HepG2 (cell line): ENCODE results near the gene DIPK1C. TPM values are rescaled to one million over a fixed set of nuclear protein-coding genes. Genes with fewer than 3 reads are reported as not detected.

Source experiments
- BRCA1 ChIP-seq: sonication (generic); formaldehyde crosslinking; IDR thresholded peaks from 2 replicates; pipeline ENCODE4 v1.4.0; 2020; ENCODE audit warnings: missing genetic modification reagents
- HOXA3 ChIP-seq: sonication (generic); formaldehyde crosslinking; IDR thresholded peaks from 2 replicates; pipeline ENCODE4 v1.5.0; 2020; ENCODE audit warnings: missing genetic modification reagents
- NR2F6 ChIP-seq, 2 experiments: IDR thresholded peaks; 2 replicates each; pipeline ENCODE4 v1.6.1; 2016; ENCODE audit warnings: antibody characterized with exemption in 1 of 2, mild to moderate bottlenecking in 1 of 2
- NRL ChIP-seq: sonication (generic); formaldehyde crosslinking; IDR thresholded peaks from 2 replicates; pipeline ENCODE4 v1.5.0; 2020; ENCODE audit warnings: missing genetic modification reagents, mild to moderate bottlenecking, moderate library complexity, borderline replicate concordance
- PHF21A ChIP-seq: sonication (generic); formaldehyde crosslinking; IDR thresholded peaks from 2 replicates; pipeline ENCODE4 v1.5.0; 2020; ENCODE audit warnings: mild to moderate bottlenecking, missing genetic modification reagents
- RERE ChIP-seq: IDR thresholded peaks from 2 replicates; pipeline ENCODE4 v1.6.1; 2016; ENCODE audit warnings: low read depth, missing genetic modification reagents, missing compliant biosample characterization
- TFDP1 ChIP-seq: IDR thresholded peaks from 2 replicates; pipeline ENCODE4 v1.6.1; 2016; ENCODE audit warnings: missing compliant biosample characterization, missing genetic modification reagents, borderline replicate concordance
- THAP11 ChIP-seq: IDR thresholded peaks from 2 replicates; pipeline ENCODE4 v1.6.1; 2016; ENCODE audit warnings: missing biosample characterization, missing genetic modification reagents
- U2AF1 ChIP-seq: fragments of 200-400 bp; formaldehyde crosslinking; optimal IDR thresholded peaks from 2 replicates; pipeline ENCODE3; 2017; ENCODE audit warnings: mild to moderate bottlenecking, low read depth, low read length
- ZHX2 ChIP-seq, 2 experiments: sonication (generic) in 1 of 2; formaldehyde crosslinking in 1 of 2; IDR thresholded peaks; 2 replicates each; pipeline versions ENCODE4 v1.6.1 to v1.9.0; 2014 to 2022; ENCODE audit warnings: antibody characterized with exemption in 1 of 2, borderline replicate concordance in 1 of 2, inconsistent platforms in 1 of 2, low read depth in 1 of 2, missing genetic modification reagents in 1 of 2
- ZNF160 ChIP-seq: sonication (generic); formaldehyde crosslinking; IDR thresholded peaks from 2 replicates; pipeline ENCODE4 v1.8.0; 2022; ENCODE audit warnings: mild to moderate bottlenecking, inconsistent platforms, missing genetic modification reagents
- ZNF770 ChIP-seq: sonication (generic); formaldehyde crosslinking; IDR thresholded peaks from 2 replicates; pipeline ENCODE4 v1.5.0; 2020; ENCODE audit warnings: mild to moderate bottlenecking, missing genetic modification reagents
- ZNF772 ChIP-seq: sonication (generic); formaldehyde crosslinking; IDR thresholded peaks from 2 replicates; pipeline ENCODE4 v1.5.0; 2020; ENCODE audit warnings: mild to moderate bottlenecking, missing genetic modification reagents
- polyA plus RNA-seq, 8 experiments: library from polyadenylated mRNA; depleted of rRNA in 3 of 8; stranded (reverse) in 7 of 8; unstranded in 1 of 8; fragments of >200 nt; fragmentation: Illumina TruSeq in 4 of 8; extraction: Trizol in 4 of 8; gene quantifications; 2 replicates each; pipeline versions ENCODE4 v1.2.1 to v1.2.3, GENCODE V29; 2011 to 2016; ENCODE audit warnings: low read depth in 4 of 8, missing spikeins in 1 of 8, mixed read lengths in 1 of 8; ENCODE audit not compliant: insufficient read depth in 1 of 8
- total RNA-seq, 5 experiments: library from RNA; depleted of rRNA; stranded (reverse); fragments of >200 nt; fragmentation: Illumina TruSeq; extraction: Trizol; gene quantifications; 2 replicates each; pipeline ENCODE4 v1.2.3, GENCODE V29; 2016; ENCODE audit warnings: low read depth in 1 of 5

DIPK1C gene
- total and polyA plus RNA-seq, 2 of the 13 experiments (the other 11 are each of a cell fraction or from before 2014, with no cell fraction given), result 1.8 TPM; not detected in 1

GRCh38 chr18:74496508-74497323 lies 39.6 kb upstream of the DIPK1C start (continued):
- TF ChIP-seq ZHX2 (IDR thresholded peaks at IDR 0.05; ENCODE audit: low read depth) (no peak), ZHX2 (CRISPR knock-in tag; IDR thresholded peaks at IDR 0.05; ENCODE audit: borderline replicate concordance) (no peak), RERE (CRISPR knock-in tag) (no peak), TFDP1 (CRISPR knock-in tag) (no peak; the same call in 1 of the 2 replicates), THAP11 (CRISPR knock-in tag) (no peak), ZNF160 (CRISPR knock-in tag) (no peak), U2AF1 (no peak), NR2F6 (IDR thresholded peaks at IDR 0.05) (no peak), NR2F6 (CRISPR knock-in tag; IDR thresholded peaks at IDR 0.05) (no peak), ZNF772 (peak; percentile 37; the same call in 1 of the 2 replicates), ZNF770 (CRISPR knock-in tag) (no peak), BRCA1 (CRISPR knock-in tag) (no peak), HOXA3 (CRISPR knock-in tag) (no peak; the same call in 1 of the 2 replicates), PHF21A (CRISPR knock-in tag) (peak; percentile 23; the same call in 1 of the 2 replicates), NRL (peak; percentile 62; the same call in 1 of the 2 replicates)
